K562 (cell line): ENCODE results near the gene NUP205. TPM values are rescaled to one million over a fixed set of nuclear protein-coding genes. Genes with fewer than 3 reads are reported as not detected.

Experiments used
- ATAC-seq: fragments of 200-7000 bp; cut with Tn5 transposase; 3 replicates; pipeline ENCODE4 v1.9.1; 2020; ENCODE audit warnings: moderate library complexity
- BruUV-seq: library from RNA; stranded (reverse); fragments of 400-500 nt; replicated peaks from 2 replicates; lab custom pipeline; 2021; lab: Mats Ljungman, UMichigan
- CTCF ChIA-PET: fragments of 300-600 bp; formaldehyde crosslinking; extraction: SDS; loops from one replicate; lab custom pipeline; 2021; ENCODE audit warnings: low intra/inter-chr PET ratio; lab: Yijun Ruan, JAX
- POLR2A ChIA-PET: fragments of 300-600, 350-650 bp; sonication (Branson Sonifier 250); formaldehyde crosslinking; extraction: SDS; loops from one replicate; lab custom pipeline; 2021; ENCODE audit warnings: antibody characterized with exemption, inconsistent platforms; lab: Yijun Ruan, JAX
- DNase-seq, 4 experiments: peaks; one replicate each; pipeline versions ENCODE4 v3.0.0 to v3.0.0-alpha.2; 2011 to 2018; ENCODE audit warnings: low spot score in 3 of 4, mixed read lengths in 3 of 4; ENCODE audit errors: extremely low read depth in 1 of 4
- FAIRE-seq: peaks from 2 replicates; lab custom pipeline; 2011; peaks lifted over from hg19 to GRCh38; lab: Jason Lieb, UNC
- H2AFZ ChIP-seq: 2 replicates; pipeline ENCODE4 v1.6.0; 2011; ENCODE audit warnings: low read depth, low read length, control low read depth, inconsistent platforms
- H3K27ac ChIP-seq: fragments of 200-600 bp; 3 replicates; pipeline ENCODE4 v1.8.0; 2011; ENCODE audit warnings: low read depth, mild to moderate bottlenecking, control low read depth, inconsistent platforms, low read length, moderate library complexity, mixed read lengths; ENCODE audit errors: extremely low read depth
- H3K27me3 ChIP-seq, 2 experiments: fragments of 300-600 bp in 1 of 2; 2 replicates in 1 of 2; 3 replicates in 1 of 2; pipeline versions ENCODE4 v1.6.0 to v1.8.0; 2011; ENCODE audit warnings: inconsistent platforms in 2 of 2, low read length in 2 of 2, mild to moderate bottlenecking in 1 of 2, mixed read lengths in 1 of 2, moderate library complexity in 1 of 2; ENCODE audit not compliant: control insufficient read depth in 2 of 2, insufficient read depth in 2 of 2
- H3K36me3 ChIP-seq: fragments of 300-600 bp; 3 replicates; pipeline ENCODE4 v1.8.0; 2011; ENCODE audit warnings: mild to moderate bottlenecking, low read length, inconsistent platforms; ENCODE audit not compliant: control insufficient read depth, insufficient read depth
- H3K4me1 ChIP-seq, 2 experiments: fragments of 200-600 bp in 1 of 2; replicated peaks in 1 of 2; 2 replicates in 1 of 2; 3 replicates in 1 of 2; pipeline versions ENCODE4 v1.5.1 to v1.8.0; 2011; ENCODE audit warnings: inconsistent platforms in 2 of 2, low read length in 2 of 2, mild to moderate bottlenecking in 1 of 2, mixed read lengths in 1 of 2, moderate library complexity in 1 of 2; ENCODE audit not compliant: control insufficient read depth in 2 of 2, insufficient read depth in 2 of 2
- H3K4me2 ChIP-seq: 2 replicates; pipeline ENCODE4 v1.6.1; 2011; ENCODE audit warnings: low read length, control low read depth, inconsistent platforms, mixed read lengths; ENCODE audit not compliant: insufficient read depth
- H3K4me3 ChIP-seq: fragments of 200-600 bp; sonication (generic), shearing (Covaris generic); 2 replicates; pipeline ENCODE4 v1.5.1; 2016; ENCODE audit warnings: control low read depth, inconsistent platforms
- H3K79me2 ChIP-seq: fragments of 200-600 bp; 3 replicates; pipeline ENCODE4 v1.8.0; 2011; ENCODE audit warnings: low read length, inconsistent platforms; ENCODE audit not compliant: control insufficient read depth, insufficient read depth
- H3K9ac ChIP-seq, 2 experiments: 2 replicates each; pipeline versions ENCODE4 v1.6.0 to v1.6.1; 2011; ENCODE audit warnings: low read depth in 2 of 2, low read length in 2 of 2, control low read depth in 1 of 2, inconsistent platforms in 1 of 2, mild to moderate bottlenecking in 1 of 2, mixed read lengths in 1 of 2; ENCODE audit not compliant: insufficient read depth in 1 of 2
- H3K9me1 ChIP-seq: one replicate; pipeline ENCODE4 v1.6.0; 2011; ENCODE audit warnings: inconsistent platforms, mild to moderate bottlenecking, low read length, moderate library complexity; ENCODE audit not compliant: control insufficient read depth, insufficient read depth
- H3K9me3 ChIP-seq: replicated peaks from 2 replicates; pipeline ENCODE4 v1.5.1; 2011; ENCODE audit warnings: low read depth, low read length, inconsistent platforms; ENCODE audit not compliant: control insufficient read depth, insufficient read depth
- H4K20me1 ChIP-seq: replicated peaks from 2 replicates; pipeline ENCODE4 v1.6.1; 2011; ENCODE audit warnings: low read length, inconsistent platforms, mixed read lengths; ENCODE audit not compliant: control insufficient read depth, insufficient read depth
- CXXC5 ChIP-seq: fragments of 250-450 bp; sonication (Bioruptor Pico); IDR thresholded peaks from 2 replicates; pipeline ENCODE4 v1.8.0; 2022; ENCODE audit warnings: inconsistent platforms, mild to moderate bottlenecking, moderate library complexity
- GTF2F1 ChIP-seq: IDR thresholded peaks from 2 replicates; pipeline ENCODE4 v1.6.1; 2011; ENCODE audit warnings: low read depth, low read length, improper control_type of control experiment
- HEY1 ChIP-seq: fragments of 250-450 bp; sonication (Bioruptor Pico); IDR thresholded peaks from 2 replicates; pipeline ENCODE4 v1.5.0; 2020; ENCODE audit warnings: mild to moderate bottlenecking, moderate library complexity, borderline replicate concordance
- HMG20A ChIP-seq: fragments of 450-650 bp; formaldehyde crosslinking; conservative IDR thresholded peaks from 2 replicates; pipeline ENCODE4 v1.4.0; 2020; ENCODE audit warnings: mild to moderate bottlenecking, mixed read lengths
- NR2C1 ChIP-seq, 2 experiments: fragments of 450-650 bp; IDR thresholded peaks; 2 replicates each; pipeline ENCODE4 v1.6.1; 2017; ENCODE audit warnings: mild to moderate bottlenecking in 2 of 2, antibody characterized with exemption in 1 of 2, inconsistent platforms in 1 of 2, missing compliant biosample characterization in 1 of 2, missing genetic modification characterization in 1 of 2
- ZNF551 ChIP-seq: fragments of 250-450 bp; sonication (Bioruptor Pico); IDR thresholded peaks from 2 replicates; pipeline ENCODE4 v1.5.0; 2021; ENCODE audit warnings: mild to moderate bottlenecking, moderate library complexity
- ZSCAN29 ChIP-seq: fragments of 450-650 bp; IDR thresholded peaks from 2 replicates; pipeline ENCODE4 v1.6.1; 2017
- WGBS: fragments of 100-300 bp; shearing (Covaris generic); methylation state at CpG from one replicate; pipeline ENCODE4 v1.1.6; 2016; ENCODE audit warnings: low coverage, mixed read lengths; ENCODE audit not compliant: insufficient coverage; ENCODE audit errors: missing lambda C conversion rate; 5-methylcytosine and 5-hydroxymethylcytosine counted together
- in situ Hi-C: fragments of 300-500 bp; cut with MboI; formaldehyde crosslinking; loops from 4 replicates; pipeline ENCODE4 v1.15.0; 2018; ENCODE audit warnings: inconsistent platforms, mixed read lengths
- intact Hi-C: fragments of 100-400 bp; cut with micrococcal nuclease; formaldehyde crosslinking; loops from 2 replicates; pipeline ENCODE4 v1.14.2; 2022
- polyA plus RNA-seq, 8 experiments: library from polyadenylated mRNA; depleted of rRNA in 4 of 8; stranded (reverse) in 5 of 8; unstranded in 3 of 8; fragments of >200 nt; fragmentation: Nextera tagmentation in 2 of 8; fragmentation: Illumina TruSeq in 1 of 8; extraction: Ambion mirVana in 2 of 8; extraction: Trizol in 1 of 8; gene quantifications; 2 replicates each; pipeline versions ENCODE4 v1.2.1 to v1.2.3, GENCODE V29; 2011 to 2014; ENCODE audit warnings: inconsistent platforms in 1 of 8, missing spikeins in 1 of 8
- total RNA-seq, 7 experiments: library from RNA; depleted of rRNA in 6 of 7; stranded (reverse); fragments of >200 nt in 6 of 7; fragmentation: Illumina TruSeq in 2 of 7; extraction: Trizol in 2 of 7; gene quantifications; 2 replicates each; pipeline versions ENCODE4 v1.2.1 to v1.2.3, GENCODE V29; 2011 to 2021; ENCODE audit warnings: low replicate concordance in 1 of 7
- TF ChIP-seq, protein P1 (sequence below): fragments of 450-650 bp; IDR thresholded peaks from 2 replicates; pipeline ENCODE4 v1.6.1; 2014; ENCODE audit warnings: low read depth, mild to moderate bottlenecking, moderate library complexity, borderline replicate concordance
- TF ChIP-seq, protein P2 (sequence below): sonication (generic); formaldehyde crosslinking; IDR thresholded peaks from 2 replicates; pipeline ENCODE4 v1.8.1; 2022; ENCODE audit warnings: missing genetic modification reagents

The NUP205 gene
- total and polyA plus RNA-seq, 9 of the 15 experiments (the other 6 are each of a cell fraction or from before 2014, with no cell fraction given), result 101 to 282 (median 193) TPM

DNA sequence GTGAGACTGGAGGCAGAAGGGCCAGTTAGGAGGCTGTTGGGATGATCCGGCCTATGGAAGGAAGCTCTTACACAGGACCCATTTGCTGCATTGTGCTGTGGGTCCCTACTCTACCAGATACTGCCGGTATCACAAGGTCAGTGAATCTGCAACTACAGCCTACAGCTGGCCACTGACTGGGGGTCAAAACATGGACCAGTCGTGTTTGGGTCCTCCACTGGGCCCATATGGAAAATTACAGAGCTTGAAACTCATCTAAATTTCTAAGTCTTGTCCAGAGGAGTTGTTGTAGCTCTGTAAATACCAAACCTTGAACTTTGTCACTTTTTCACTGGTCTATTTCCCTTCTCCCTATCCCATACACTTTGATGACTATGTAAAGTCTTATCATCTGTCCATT lies 5.6 kb upstream of the NUP205 start:
- no peak overlapping the region; a peak in 1 of 4 replicates for H3K9ac ChIP-seq
- no TSS peak for BruUV-seq
- H4K20me1 ChIP-seq, result no peaks in the 10 kb centered on the region
- no peaks in the 10 kb centered on the region for H3K9me3 ChIP-seq
- no peak overlapping the region for H3K4me2 ChIP-seq
- no peak overlapping the region for H2AFZ ChIP-seq
- in situ Hi-C loops (no loop called here), intact Hi-C loops (no loop called here)
- 15% methylated on average over 3 of the region's 3 CpGs for WGBS
- H3K79me2 ChIP-seq, result no peaks in the 10 kb centered on the region
- POLR2A ChIA-PET, result interaction anchor here (0.6 to 1.9 kb wide), 3 partner anchors 12 to 93 kb away, joined by 3 to 6 read pairs (median 3); no protein-coding TSS in a partner anchor
- no peak overlapping the region for H3K27ac ChIP-seq
- ATAC-seq (no peak), FAIRE-seq (no peak), DNase-seq (no peak)
- H3K4me1 ChIP-seq, result no peaks in the 10 kb centered on the region
- H3K9me1 ChIP-seq, result no peaks in the 10 kb centered on the region
- H3K27me3 ChIP-seq, result no peaks in the 10 kb centered on the region
- CTCF ChIA-PET, result no interaction called here
- H3K36me3 ChIP-seq, result no peaks in the 10 kb centered on the region
- TF ChIP-seq GTF2F1 (no peak), ZNF551 (CRISPR knock-in tag) (no peak), ZSCAN29 (no peak), HMG20A (no peak), CXXC5 (CRISPR knock-in tag) (no peak), HEY1 (CRISPR knock-in tag) (no peak), NR2C1 (IDR thresholded peaks at IDR 0.05) (no peak), NR2C1 (tag; IDR thresholded peaks at IDR 0.05) (no peak)
- TF ChIP-seq, protein P1, sequence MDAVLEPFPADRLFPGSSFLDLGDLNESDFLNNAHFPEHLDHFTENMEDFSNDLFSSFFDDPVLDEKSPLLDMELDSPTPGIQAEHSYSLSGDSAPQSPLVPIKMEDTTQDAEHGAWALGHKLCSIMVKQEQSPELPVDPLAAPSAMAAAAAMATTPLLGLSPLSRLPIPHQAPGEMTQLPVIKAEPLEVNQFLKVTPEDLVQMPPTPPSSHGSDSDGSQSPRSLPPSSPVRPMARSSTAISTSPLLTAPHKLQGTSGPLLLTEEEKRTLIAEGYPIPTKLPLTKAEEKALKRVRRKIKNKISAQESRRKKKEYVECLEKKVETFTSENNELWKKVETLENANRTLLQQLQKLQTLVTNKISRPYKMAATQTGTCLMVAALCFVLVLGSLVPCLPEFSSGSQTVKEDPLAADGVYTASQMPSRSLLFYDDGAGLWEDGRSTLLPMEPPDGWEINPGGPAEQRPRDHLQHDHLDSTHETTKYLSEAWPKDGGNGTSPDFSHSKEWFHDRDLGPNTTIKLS, result no peak
- TF ChIP-seq, protein P2, sequence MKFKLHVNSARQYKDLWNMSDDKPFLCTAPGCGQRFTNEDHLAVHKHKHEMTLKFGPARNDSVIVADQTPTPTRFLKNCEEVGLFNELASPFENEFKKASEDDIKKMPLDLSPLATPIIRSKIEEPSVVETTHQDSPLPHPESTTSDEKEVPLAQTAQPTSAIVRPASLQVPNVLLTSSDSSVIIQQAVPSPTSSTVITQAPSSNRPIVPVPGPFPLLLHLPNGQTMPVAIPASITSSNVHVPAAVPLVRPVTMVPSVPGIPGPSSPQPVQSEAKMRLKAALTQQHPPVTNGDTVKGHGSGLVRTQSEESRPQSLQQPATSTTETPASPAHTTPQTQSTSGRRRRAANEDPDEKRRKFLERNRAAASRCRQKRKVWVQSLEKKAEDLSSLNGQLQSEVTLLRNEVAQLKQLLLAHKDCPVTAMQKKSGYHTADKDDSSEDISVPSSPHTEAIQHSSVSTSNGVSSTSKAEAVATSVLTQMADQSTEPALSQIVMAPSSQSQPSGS (CRISPR knock-in tag), result no peak
- H3K4me3 ChIP-seq, result no peak overlapping the region
